ENCODE results near the gene EGLN1.

EGLN1 gene

DNA sequence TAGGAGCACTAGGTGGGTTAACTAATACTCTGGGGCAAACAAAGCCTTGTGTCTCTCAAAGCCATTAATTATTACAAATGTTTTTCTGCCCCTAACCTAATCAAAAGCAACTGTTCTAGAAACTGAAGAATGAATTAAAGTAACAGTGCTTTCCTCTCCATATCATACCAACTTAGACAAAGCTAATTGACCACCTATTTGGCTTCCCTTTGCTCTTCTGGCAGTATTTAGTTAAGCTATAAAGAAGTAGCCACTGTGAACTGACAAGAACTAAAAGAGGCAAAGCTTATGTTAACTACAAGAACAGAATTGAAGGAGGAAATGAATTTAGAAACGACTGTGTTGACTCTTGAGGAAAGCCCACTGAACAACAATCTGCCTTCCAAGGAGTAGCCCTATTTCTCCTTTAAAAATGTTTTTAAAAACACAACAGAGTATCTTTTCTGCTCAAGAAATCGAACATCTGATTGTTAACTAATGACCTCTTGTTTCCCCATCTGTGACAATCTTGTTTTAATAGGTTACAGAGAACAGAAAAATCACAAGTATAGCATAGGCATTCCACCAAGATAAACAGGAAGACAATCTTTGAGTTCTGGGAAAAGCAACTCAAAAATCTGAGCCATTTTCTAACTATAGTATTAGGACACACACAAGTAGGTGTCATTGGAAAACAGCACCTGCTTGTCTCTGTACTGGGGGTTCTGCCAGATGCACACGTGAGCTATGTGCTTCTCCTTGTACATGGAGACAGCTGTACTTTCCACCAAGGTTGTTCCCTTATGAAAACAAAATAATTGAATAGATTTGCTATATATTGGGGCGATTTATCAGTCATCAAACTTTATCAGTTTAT lies 3.1 kb upstream of the EGLN1 start:
- H3K4me1 ChIP-seq, result peaks cover 0 to 6% (median 0%) of the 10 kb centered on the region in 4 donors
- TF ChIP-seq, protein P1, sequence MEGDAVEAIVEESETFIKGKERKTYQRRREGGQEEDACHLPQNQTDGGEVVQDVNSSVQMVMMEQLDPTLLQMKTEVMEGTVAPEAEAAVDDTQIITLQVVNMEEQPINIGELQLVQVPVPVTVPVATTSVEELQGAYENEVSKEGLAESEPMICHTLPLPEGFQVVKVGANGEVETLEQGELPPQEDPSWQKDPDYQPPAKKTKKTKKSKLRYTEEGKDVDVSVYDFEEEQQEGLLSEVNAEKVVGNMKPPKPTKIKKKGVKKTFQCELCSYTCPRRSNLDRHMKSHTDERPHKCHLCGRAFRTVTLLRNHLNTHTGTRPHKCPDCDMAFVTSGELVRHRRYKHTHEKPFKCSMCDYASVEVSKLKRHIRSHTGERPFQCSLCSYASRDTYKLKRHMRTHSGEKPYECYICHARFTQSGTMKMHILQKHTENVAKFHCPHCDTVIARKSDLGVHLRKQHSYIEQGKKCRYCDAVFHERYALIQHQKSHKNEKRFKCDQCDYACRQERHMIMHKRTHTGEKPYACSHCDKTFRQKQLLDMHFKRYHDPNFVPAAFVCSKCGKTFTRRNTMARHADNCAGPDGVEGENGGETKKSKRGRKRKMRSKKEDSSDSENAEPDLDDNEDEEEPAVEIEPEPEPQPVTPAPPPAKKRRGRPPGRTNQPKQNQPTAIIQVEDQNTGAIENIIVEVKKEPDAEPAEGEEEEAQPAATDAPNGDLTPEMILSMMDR (IDR thresholded peaks at IDR 0.05), result no peak
- H3K9me3 ChIP-seq, result no peaks in the 10 kb centered on the region
- H3K36me3 ChIP-seq, result no peaks in the 10 kb centered on the region
- intact Hi-C loops (cut with DNase I; ENCODE audit: low total_unique reads), result loop anchor here (5.0 to 10.0 kb wide), 2 partner anchors 60 to 102 kb away; partner anchors contain the start of gene TSNAX
- no peaks in the 10 kb centered on the region for H3K27me3 ChIP-seq
- no peak for DNase-seq
- H3K4me3 ChIP-seq, result no peak overlapping the region
- H3K27ac ChIP-seq, result peak overlapping the region in 1 of 2 donors; percentile 13

DNA sequence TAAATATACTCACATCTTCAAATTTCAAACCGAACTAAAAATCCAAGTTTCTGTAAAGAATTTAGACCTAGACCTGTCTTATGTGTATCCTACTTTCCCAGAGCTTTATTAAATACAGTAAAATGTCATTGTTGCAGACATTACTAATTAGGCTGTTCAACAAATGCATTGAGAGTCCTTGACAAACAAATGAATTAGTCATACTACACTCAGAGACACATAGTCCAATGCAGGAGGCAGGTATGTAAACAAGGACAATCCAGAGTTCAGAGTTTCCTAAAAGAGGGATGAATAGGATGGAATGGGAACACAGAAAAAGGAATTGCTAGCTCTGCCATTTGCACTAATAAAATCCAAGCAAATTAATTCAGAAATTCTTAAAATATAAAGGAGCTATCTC lies 1.6 kb upstream of the EGLN1 start:
- Histone ChIP-seq H3K27me3 (no peaks in the 10 kb centered on the region), H3K27ac (peak overlapping the region in 1 of 2 donors; percentile 99), H3K4me3 (no peak overlapping the region), H3K4me1 (peaks cover 0 to 20% (median 3%) of the 10 kb centered on the region in 4 donors), H3K9me3 (no peaks in the 10 kb centered on the region), H3K36me3 (no peaks in the 10 kb centered on the region)
- no peak for DNase-seq
- TF ChIP-seq, protein P1 (IDR thresholded peaks at IDR 0.05), result no peak
- intact Hi-C loops (cut with DNase I; ENCODE audit: low total_unique reads), result loop anchor here (5.0 to 10.0 kb wide), 2 partner anchors 59 to 104 kb away; partner anchors contain the start of gene TSNAX

DNA sequence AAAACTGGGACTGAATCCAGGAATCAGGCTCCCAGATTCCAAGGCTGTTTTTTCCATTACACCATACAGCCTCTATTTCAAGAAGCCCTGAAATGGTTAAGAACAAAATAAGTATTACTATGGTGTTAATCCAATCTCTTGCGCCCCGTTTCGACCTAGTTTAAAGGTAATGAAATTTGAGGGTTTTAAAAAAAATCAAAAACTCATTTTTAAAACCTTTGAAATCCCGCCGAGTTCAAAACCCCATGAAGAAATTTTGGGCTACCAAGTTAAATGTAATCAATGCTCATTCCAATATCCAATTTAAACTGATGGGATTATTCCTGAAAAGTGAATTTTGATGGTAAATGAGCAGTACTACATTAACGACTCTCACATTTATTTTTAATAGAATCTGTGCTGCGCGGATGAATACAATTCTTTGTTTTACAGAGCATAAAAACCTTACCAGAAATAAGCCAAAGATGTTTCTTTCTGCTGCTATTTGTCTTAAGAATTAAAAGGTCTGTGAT lies 767 bp upstream of the EGLN1 start:
- H3K36me3 ChIP-seq, result no peaks in the 10 kb centered on the region
- TF ChIP-seq, protein P1 (IDR thresholded peaks at IDR 0.05), result no peak
- intact Hi-C loops (cut with DNase I; ENCODE audit: low total_unique reads), result loop anchor here (5.0 to 10.0 kb wide), 2 partner anchors 58 to 104 kb away; partner anchors contain the start of gene TSNAX
- DNase-seq, result no peak
- H3K9me3 ChIP-seq, result no peaks in the 10 kb centered on the region
- peaks cover 0 to 28% (median 10%) of the 10 kb centered on the region in 4 donors for H3K4me1 ChIP-seq
- peak overlapping the region; percentile 97 to 99 for H3K27ac ChIP-seq
- no peaks in the 10 kb centered on the region for H3K27me3 ChIP-seq
- H3K4me3 ChIP-seq, result peak overlapping the region; percentile 80 to 94

DNA sequence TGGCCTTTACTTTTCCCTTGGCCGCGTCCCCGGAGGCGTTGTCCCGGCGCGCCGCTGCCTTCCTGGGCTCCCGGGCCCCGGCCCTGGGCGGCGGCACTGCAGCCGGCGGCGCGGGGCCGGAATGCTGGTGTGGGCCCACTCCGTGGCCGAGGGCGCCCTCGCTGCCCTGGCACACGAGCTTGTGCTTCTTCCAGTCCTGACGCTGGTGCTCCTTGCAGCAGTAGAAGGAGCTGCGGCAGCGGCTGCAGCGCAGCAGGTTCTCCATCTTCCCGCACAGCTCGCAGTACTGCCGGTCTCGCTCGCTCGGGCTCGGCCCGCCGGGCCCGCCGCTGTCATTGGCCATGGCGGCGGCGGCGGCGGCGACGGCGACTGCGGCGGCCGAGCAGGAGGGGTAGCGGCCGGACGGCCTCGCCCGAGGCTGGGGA lies 529 bp downstream of the EGLN1 start:
- TF ChIP-seq, protein P1 (IDR thresholded peaks at IDR 0.05), result no peak
- Histone ChIP-seq H3K27ac (peak overlapping the region; percentile 97 to 99), H3K4me1 (peaks cover 0 to 41% (median 17%) of the 10 kb centered on the region in 4 donors), H3K4me3 (peak overlapping the region; percentile 80 to 94), H3K36me3 (no peaks in the 10 kb centered on the region), H3K9me3 (no peaks in the 10 kb centered on the region), H3K27me3 (no peaks in the 10 kb centered on the region)
- peak; percentile 33 to 72 for DNase-seq
- intact Hi-C loops (cut with DNase I; ENCODE audit: low total_unique reads), result loop anchor here (5.0 to 10.0 kb wide), 2 partner anchors 57 to 106 kb away; partner anchors contain the start of gene TSNAX

DNA sequence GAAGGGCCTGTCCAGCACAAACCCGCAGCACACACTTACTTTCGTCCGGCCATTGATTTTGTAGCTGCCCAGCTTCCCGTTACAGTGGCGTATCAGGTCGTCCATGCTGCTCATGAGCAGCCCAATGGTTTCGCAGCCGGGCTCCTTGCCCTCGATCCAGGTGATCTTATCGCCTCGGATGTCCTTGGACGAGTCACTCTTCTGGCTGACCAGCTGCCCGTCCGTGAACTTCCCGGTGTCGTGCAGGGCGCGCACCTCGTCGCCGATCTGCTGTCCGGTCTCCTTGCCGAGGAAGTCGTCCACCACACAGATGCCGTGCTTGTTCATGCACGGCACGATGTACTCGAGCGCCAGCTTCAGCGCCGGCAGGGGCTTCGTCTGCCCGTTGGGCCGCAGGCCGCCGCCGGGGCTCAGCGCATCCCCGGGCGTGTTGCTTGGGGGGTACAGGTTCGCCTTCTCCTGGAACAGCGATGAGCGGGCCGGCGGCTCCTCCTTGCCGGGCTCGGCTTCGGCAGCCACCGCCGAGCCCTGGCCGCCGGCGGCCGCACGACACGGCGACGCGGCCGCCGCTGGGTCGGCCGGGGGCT lies 1.0 kb downstream of the EGLN1 start:
- Histone ChIP-seq H3K27ac (peak overlapping the region; percentile 97 to 99), H3K4me3 (peak overlapping the region; percentile 80 to 94), H3K9me3 (no peaks in the 10 kb centered on the region), H3K4me1 (peaks cover 0 to 46% (median 19%) of the 10 kb centered on the region in 4 donors), H3K27me3 (no peaks in the 10 kb centered on the region), H3K36me3 (no peaks in the 10 kb centered on the region)
- TF ChIP-seq, protein P1 (IDR thresholded peaks at IDR 0.05), result no peak
- peak; percentile 33 to 73 for DNase-seq
- intact Hi-C loops (cut with DNase I; ENCODE audit: low total_unique reads), result loop anchor here (5.0 to 10.0 kb wide), 2 partner anchors 56 to 106 kb away; partner anchors contain the start of gene TSNAX

Measured in tibial artery (tissue), 4 donors.